ENCODE measurements around the gene ARMC12. TPM values are rescaled to one million over a fixed set of nuclear protein-coding genes. Genes with fewer than 3 reads are reported as not detected.

ARMC12 gene
- total RNA-seq, 4 donors from 2014 or later: 0.26 to 1.5 TPM; not detected in 2

GRCh38 chr6:35727935-35728682 lies 8.7 kb upstream of the ARMC12 start:
- Histone ChIP-seq H3K9me3 (no peaks in the 10 kb centered on the region), H3K36me3 (no peaks in the 10 kb centered on the region), H3K4me1 (peaks cover 83 to 100% (median 87%) of the 10 kb centered on the region in 3 donors), H3K27me3 (no peaks in the 10 kb centered on the region), H3K27ac (peak overlapping the region; percentile 99 to 100 (median 100)), H3K4me3 (peak overlapping the region; percentile 34 to 73 (median 47))
- DNase-seq: peak; percentile 84
- WGBS, 2 donors: 0 to 43% methylated on average over 1 to 13 of the region's 57 CpGs
- TF ChIP-seq POLR2A (IDR thresholded peaks at IDR 0.05): peak in 2 of 4 donors; percentile 48 to 86
- TF ChIP-seq, protein P1, sequence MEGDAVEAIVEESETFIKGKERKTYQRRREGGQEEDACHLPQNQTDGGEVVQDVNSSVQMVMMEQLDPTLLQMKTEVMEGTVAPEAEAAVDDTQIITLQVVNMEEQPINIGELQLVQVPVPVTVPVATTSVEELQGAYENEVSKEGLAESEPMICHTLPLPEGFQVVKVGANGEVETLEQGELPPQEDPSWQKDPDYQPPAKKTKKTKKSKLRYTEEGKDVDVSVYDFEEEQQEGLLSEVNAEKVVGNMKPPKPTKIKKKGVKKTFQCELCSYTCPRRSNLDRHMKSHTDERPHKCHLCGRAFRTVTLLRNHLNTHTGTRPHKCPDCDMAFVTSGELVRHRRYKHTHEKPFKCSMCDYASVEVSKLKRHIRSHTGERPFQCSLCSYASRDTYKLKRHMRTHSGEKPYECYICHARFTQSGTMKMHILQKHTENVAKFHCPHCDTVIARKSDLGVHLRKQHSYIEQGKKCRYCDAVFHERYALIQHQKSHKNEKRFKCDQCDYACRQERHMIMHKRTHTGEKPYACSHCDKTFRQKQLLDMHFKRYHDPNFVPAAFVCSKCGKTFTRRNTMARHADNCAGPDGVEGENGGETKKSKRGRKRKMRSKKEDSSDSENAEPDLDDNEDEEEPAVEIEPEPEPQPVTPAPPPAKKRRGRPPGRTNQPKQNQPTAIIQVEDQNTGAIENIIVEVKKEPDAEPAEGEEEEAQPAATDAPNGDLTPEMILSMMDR (IDR thresholded peaks at IDR 0.05): peak in 1 of 6 experiments; percentile 17
- intact Hi-C loops (cut with DNase I): loop anchor here (5.0 kb wide), 2 partner anchors 36 to 126 kb away; no protein-coding TSS in a partner anchor

DNA sequence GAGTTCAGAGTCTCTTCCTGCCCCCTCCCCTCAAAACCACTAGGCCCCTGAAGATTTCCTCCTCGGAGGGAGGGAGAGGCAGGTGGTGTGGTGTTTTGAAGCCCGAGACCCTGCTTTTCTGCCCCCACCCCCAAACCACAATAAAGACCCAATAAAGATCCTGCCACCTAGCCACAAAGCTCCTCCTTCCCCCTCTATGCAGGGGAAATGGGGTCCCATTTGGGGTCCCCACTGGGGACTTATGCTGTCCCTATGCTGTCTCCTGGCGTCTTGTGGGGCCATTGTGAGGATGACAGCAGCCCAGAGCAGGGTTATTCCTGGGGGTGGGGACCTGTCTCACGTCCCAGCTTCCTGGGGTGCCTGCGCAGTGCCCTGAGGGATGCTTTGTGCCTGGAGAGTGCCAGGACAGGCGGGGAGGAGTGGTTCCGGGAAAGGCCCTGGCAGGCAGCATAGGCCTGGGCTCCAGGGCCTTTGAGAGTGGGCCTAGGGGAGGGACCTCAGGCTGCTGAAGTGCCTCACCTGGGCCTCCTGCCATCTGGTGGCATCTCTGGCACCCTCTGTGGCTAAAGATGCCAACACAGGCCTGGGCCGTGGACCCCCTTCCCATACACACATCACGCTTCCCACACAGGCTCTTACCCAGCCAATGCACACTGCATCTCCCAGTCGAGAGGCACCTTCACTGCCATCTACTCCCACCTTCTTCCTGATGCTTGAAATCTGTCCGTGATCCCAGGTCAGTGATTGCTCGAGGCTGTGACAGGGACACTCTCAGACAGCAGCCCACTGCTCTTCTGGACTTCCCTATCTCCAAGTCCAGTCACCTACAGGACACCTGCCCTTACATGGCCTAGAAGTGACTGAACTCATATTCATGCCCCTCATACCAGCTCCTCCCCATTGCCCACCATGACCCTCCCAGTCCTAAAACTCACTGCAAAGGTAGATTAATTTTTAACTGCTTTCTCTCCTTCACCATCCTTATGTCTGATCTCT lies 7.9 kb upstream of the ARMC12 start:
- intact Hi-C loops (cut with DNase I): loop anchor here (5.0 kb wide), 2 partner anchors 37 to 127 kb away; no protein-coding TSS in a partner anchor
- Histone ChIP-seq H3K36me3 (no peaks in the 10 kb centered on the region), H3K4me3 (peak overlapping the region in 3 of 4 donors; percentile 41 to 73 (median 53)), H3K9me3 (no peaks in the 10 kb centered on the region), H3K27me3 (no peaks in the 10 kb centered on the region), H3K4me1 (peaks cover 87 to 100% (median 90%) of the 10 kb centered on the region in 3 donors), H3K27ac (peak overlapping the region; percentile 99 to 100 (median 100))
- DNase-seq: no peak
- TF ChIP-seq POLR2A (IDR thresholded peaks at IDR 0.05): peak in 2 of 4 donors; percentile 15 to 33
- TF ChIP-seq, protein P1 (IDR thresholded peaks at IDR 0.05): peak in 3 of 6 experiments; percentile 9 to 38 (median 11)
- 34 to 62% methylated on average over 5 to 6 of the region's 12 CpGs for WGBS, 2 donors

GRCh38 chr6:35729722-35730121 lies 7.1 kb upstream of the ARMC12 start:
- 27 to 38% methylated on average over 2 of the region's 2 CpGs for WGBS, 2 donors
- intact Hi-C loops (cut with DNase I): loop anchor here (5.0 kb wide), 2 partner anchors 37 to 127 kb away; no protein-coding TSS in a partner anchor
- TF ChIP-seq, protein P1 (IDR thresholded peaks at IDR 0.05): no peak
- TF ChIP-seq POLR2A (IDR thresholded peaks at IDR 0.05): no peak
- H3K9me3 ChIP-seq: no peaks in the 10 kb centered on the region
- H3K4me3 ChIP-seq: no peak overlapping the region
- H3K27me3 ChIP-seq: no peaks in the 10 kb centered on the region
- DNase-seq: no peak
- peaks cover 87 to 100% (median 88%) of the 10 kb centered on the region in 3 donors for H3K4me1 ChIP-seq
- peak overlapping the region; percentile 99 to 100 (median 100) for H3K27ac ChIP-seq
- H3K36me3 ChIP-seq: no peaks in the 10 kb centered on the region

GRCh38 chr6:35730745-35731413 lies 6.0 kb upstream of the ARMC12 start:
- TF ChIP-seq, protein P1 (IDR thresholded peaks at IDR 0.05): no peak
- TF ChIP-seq POLR2A (IDR thresholded peaks at IDR 0.05): no peak
- Histone ChIP-seq H3K4me1 (peaks cover 87 to 100% (median 88%) of the 10 kb centered on the region in 3 donors), H3K36me3 (no peaks in the 10 kb centered on the region), H3K9me3 (no peaks in the 10 kb centered on the region), H3K27ac (peak overlapping the region; percentile 99 to 100 (median 100)), H3K4me3 (peak overlapping the region; percentile 53 to 68 (median 64)), H3K27me3 (no peaks in the 10 kb centered on the region)
- no peak for DNase-seq
- 4 to 29% methylated on average over 5 to 12 of the region's 15 CpGs for WGBS, 2 donors
- intact Hi-C loops (cut with DNase I): no loop called here

Data from esophagus squamous epithelium (tissue), 5 donors.